Gastroesophageal sphincter (tissue), 3 donors: Measurements from ENCODE around the gene MAN1C1.

ENCODE experiments used
- POLR2AphosphoS5 ChIP-seq: sonication (generic); formaldehyde crosslinking; IDR thresholded peaks from one replicate; pipeline ENCODE4 v1.6.1; 2017; ENCODE audit warnings: antibody characterized with exemption
- TF ChIP-seq, protein P1 (sequence below), 4 experiments: fragments of 200-600 bp in 2 of 4; fragments of 450-650 bp in 2 of 4; sonication (generic) in 1 of 4; IDR thresholded peaks; one replicate each; pipeline ENCODE4 v1.5.1; 2017 to 2019; ENCODE audit warnings: antibody characterized with exemption in 4 of 4, mild to moderate bottlenecking in 2 of 4, moderate library complexity in 2 of 4

DNA sequence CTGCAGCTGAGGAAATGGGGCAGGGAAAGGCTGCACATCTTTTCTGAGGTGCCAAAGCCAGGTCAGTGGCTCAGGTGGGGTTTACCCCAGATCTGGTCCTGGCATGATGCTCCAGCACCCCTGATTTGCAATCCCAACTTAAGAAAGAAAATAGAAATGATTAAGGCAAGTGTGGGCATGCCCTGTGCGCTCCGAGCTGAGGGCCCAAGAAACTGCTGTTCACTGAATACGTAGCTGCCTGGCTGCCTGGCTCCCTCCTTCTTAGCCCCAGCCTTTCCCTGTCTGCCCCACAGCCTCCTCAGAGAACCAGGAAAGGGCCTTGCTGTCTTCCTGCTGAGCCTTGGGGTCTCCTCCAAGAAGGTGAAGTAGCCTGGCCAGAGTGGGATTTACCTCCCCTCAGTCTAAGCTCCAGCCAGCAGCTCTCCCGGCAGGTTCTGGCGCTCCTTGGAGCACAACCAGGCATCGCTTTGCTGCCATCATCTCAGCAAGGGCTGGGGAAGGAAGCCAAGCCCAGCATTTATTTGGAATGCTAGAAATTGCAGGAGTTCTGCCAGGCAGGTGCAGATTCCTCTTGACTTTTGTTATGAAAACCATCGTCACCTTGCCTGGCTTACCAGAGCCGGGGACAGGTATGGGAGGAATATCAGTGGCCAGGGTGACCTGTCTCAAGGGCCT lies 132.1 kb downstream of the MAN1C1 start:
- TF ChIP-seq, protein P1, sequence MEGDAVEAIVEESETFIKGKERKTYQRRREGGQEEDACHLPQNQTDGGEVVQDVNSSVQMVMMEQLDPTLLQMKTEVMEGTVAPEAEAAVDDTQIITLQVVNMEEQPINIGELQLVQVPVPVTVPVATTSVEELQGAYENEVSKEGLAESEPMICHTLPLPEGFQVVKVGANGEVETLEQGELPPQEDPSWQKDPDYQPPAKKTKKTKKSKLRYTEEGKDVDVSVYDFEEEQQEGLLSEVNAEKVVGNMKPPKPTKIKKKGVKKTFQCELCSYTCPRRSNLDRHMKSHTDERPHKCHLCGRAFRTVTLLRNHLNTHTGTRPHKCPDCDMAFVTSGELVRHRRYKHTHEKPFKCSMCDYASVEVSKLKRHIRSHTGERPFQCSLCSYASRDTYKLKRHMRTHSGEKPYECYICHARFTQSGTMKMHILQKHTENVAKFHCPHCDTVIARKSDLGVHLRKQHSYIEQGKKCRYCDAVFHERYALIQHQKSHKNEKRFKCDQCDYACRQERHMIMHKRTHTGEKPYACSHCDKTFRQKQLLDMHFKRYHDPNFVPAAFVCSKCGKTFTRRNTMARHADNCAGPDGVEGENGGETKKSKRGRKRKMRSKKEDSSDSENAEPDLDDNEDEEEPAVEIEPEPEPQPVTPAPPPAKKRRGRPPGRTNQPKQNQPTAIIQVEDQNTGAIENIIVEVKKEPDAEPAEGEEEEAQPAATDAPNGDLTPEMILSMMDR (IDR thresholded peaks at IDR 0.05), result no peak
- no peak for TF ChIP-seq POLR2AphosphoS5
